HCT116 (cell line): ENCODE measurements around the gene ZNF48. TPM values are rescaled to one million over a fixed set of nuclear protein-coding genes. Genes with fewer than 3 reads are reported as not detected.
A peak's percentile ranks its signal among the peaks of the same experiment; 100 is the strongest.

Experiments
- ATAC-seq: fragments of 200-7000 bp; cut with Tn5 transposase; 2 replicates; pipeline ENCODE4 v1.9.1; 2020; ENCODE audit warnings: mild to moderate bottlenecking, moderate library complexity
- BruUV-seq: library from RNA; stranded (reverse); fragments of 400-500 nt; replicated peaks from 2 replicates; lab custom pipeline; 2021; lab: Mats Ljungman, UMichigan
- CTCF ChIA-PET: fragments of 300-600 bp; sonication (Branson Sonifier 250); formaldehyde crosslinking; loops from one replicate; lab custom pipeline; 2021; ENCODE audit warnings: antibody characterized with exemption; lab: Charles Lee
- POLR2A ChIA-PET: fragments of 300-600, 350-600 bp; sonication (Branson Sonifier 250); formaldehyde crosslinking; loops from one replicate; lab custom pipeline; 2021; ENCODE audit warnings: antibody characterized with exemption; lab: Charles Lee
- RAD21 ChIA-PET, 2 experiments: fragments of 300-600 bp; sonication (Branson Sonifier 250); formaldehyde crosslinking; loops; one replicate each; lab custom pipeline; 2023; ENCODE audit warnings: low total read pairs in 2 of 2; ENCODE audit not compliant: uncharacterized antibody in 2 of 2, unreplicated experiment in 2 of 2, low non-redundant PET in 1 of 2; lab: Charles Lee
- DNase-seq: peaks from one replicate; pipeline ENCODE4 v3.0.0-alpha.2; 2010; ENCODE audit warnings: low read depth, low spot score
- H2AFZ ChIP-seq: fragments of 200-600 bp; shearing (Covaris generic), sonication (generic); 2 replicates; pipeline ENCODE4 v1.6.1; 2017; ENCODE audit warnings: low read depth, mixed run types, mixed read lengths, antibody characterized with exemption, low read length; ENCODE audit not compliant: poor library complexity, severe bottlenecking
- H3K27ac ChIP-seq: 2 replicates; pipeline ENCODE4 v1.5.1; 2012; ENCODE audit warnings: low read depth, low read length
- H3K27me3 ChIP-seq: fragments of 200-600 bp; sonication (generic); 2 replicates; pipeline ENCODE4 v1.6.1; 2016; ENCODE audit warnings: mixed run types, low read length, mixed read lengths; ENCODE audit not compliant: insufficient read depth
- H3K36me3 ChIP-seq, 2 experiments: fragments of 200-500 bp in 1 of 2; fragments of 200-600 bp in 1 of 2; sonication (Bioruptor generic) in 1 of 2; sonication (generic) in 1 of 2; 2 replicates each; pipeline versions ENCODE4 v1.5.1 to v1.6.1; 2014 to 2016; ENCODE audit warnings: low read length in 2 of 2, inconsistent platforms in 1 of 2, mixed read lengths in 1 of 2, mixed run types in 1 of 2; ENCODE audit not compliant: insufficient read depth in 2 of 2, control insufficient read depth in 1 of 2
- H3K4me1 ChIP-seq, 2 experiments: fragments of 200-600 bp in 1 of 2; sonication (generic) in 1 of 2; 2 replicates each; pipeline versions ENCODE4 v1.5.1 to v1.6.1; 2012 to 2017; ENCODE audit warnings: low read length in 2 of 2, inconsistent platforms in 1 of 2, mild to moderate bottlenecking in 1 of 2, mixed read lengths in 1 of 2, mixed run types in 1 of 2, moderate library complexity in 1 of 2; ENCODE audit not compliant: insufficient read depth in 2 of 2, control insufficient read depth in 1 of 2
- H3K4me2 ChIP-seq: fragments of 200-600 bp; sonication (generic); 2 replicates; pipeline ENCODE4 v1.6.1; 2017; ENCODE audit warnings: mixed run types, low read length, mixed read lengths
- H3K4me3 ChIP-seq, 2 experiments: fragments of 200-600 bp in 1 of 2; sonication (generic) in 1 of 2; replicated peaks in 1 of 2; 2 replicates each; pipeline ENCODE4 v1.5.1; 2011 to 2016; ENCODE audit warnings: low read length in 2 of 2, control low read depth in 1 of 2, low read depth in 1 of 2, mild to moderate bottlenecking in 1 of 2, mixed read lengths in 1 of 2, mixed run types in 1 of 2
- H3K79me2 ChIP-seq: fragments of 200-600 bp; sonication (generic); 2 replicates; pipeline ENCODE4 v1.6.1; 2017; ENCODE audit warnings: mild to moderate bottlenecking, mixed run types, low read length, moderate library complexity, mixed read lengths; ENCODE audit not compliant: insufficient read depth
- H3K9ac ChIP-seq: fragments of 200-600 bp; sonication (generic); 2 replicates; pipeline ENCODE4 v1.6.1; 2016; ENCODE audit warnings: low read length, mixed read lengths
- H3K9me2 ChIP-seq: fragments of 200-600 bp; sonication (generic), shearing (Covaris generic); 2 replicates; pipeline ENCODE4 v1.6.1; 2017; ENCODE audit warnings: mixed run types, mild to moderate bottlenecking, moderate library complexity; ENCODE audit not compliant: insufficient read depth
- H3K9me3 ChIP-seq, 2 experiments: fragments of 200-500 bp in 1 of 2; fragments of 200-600 bp in 1 of 2; sonication (Bioruptor generic) in 1 of 2; sonication (generic) in 1 of 2; 2 replicates each; pipeline ENCODE4 v1.6.1; 2014 to 2017; ENCODE audit warnings: low read length in 2 of 2, mixed read lengths in 2 of 2, inconsistent platforms in 1 of 2, low read depth in 1 of 2, mild to moderate bottlenecking in 1 of 2, mixed run types in 1 of 2, moderate library complexity in 1 of 2; ENCODE audit not compliant: control insufficient read depth in 1 of 2, insufficient read depth in 1 of 2
- H4K20me1 ChIP-seq: fragments of 200-600 bp; sonication (generic), shearing (Covaris generic); 2 replicates; pipeline ENCODE4 v1.6.1; 2017; ENCODE audit warnings: mixed run types, mild to moderate bottlenecking, moderate library complexity; ENCODE audit not compliant: insufficient read depth
- CEBPB ChIP-seq: IDR thresholded peaks from 2 replicates; pipeline ENCODE4 v1.6.1; 2012; ENCODE audit warnings: low read depth
- EZH2 ChIP-seq: fragments of 200-600 bp; sonication (generic); IDR thresholded peaks from 2 replicates; pipeline ENCODE4 v1.6.1; 2017; ENCODE audit warnings: antibody characterized with exemption, mixed run types
- SIN3A ChIP-seq: IDR thresholded peaks from 2 replicates; pipeline ENCODE4 v1.6.1; 2012; ENCODE audit warnings: low read depth
- TCF7L2 ChIP-seq: IDR thresholded peaks from 2 replicates; pipeline ENCODE4 v1.7.0; 2011; ENCODE audit warnings: borderline replicate concordance, inconsistent platforms; ENCODE audit not compliant: insufficient read depth, insufficient read length; ENCODE audit errors: extremely low read depth
- ZBTB33 ChIP-seq: IDR thresholded peaks from 2 replicates; pipeline ENCODE4 v1.6.1; 2011; ENCODE audit warnings: mild to moderate bottlenecking, low read length, moderate library complexity; ENCODE audit not compliant: insufficient replicate concordance; ENCODE audit errors: extremely low read depth
- ZFX ChIP-seq: fragments of 450-650 bp; IDR thresholded peaks from 2 replicates; pipeline ENCODE4 v1.6.1; 2017
- intact Hi-C: fragments of 100-400 bp; cut with micrococcal nuclease; formaldehyde crosslinking; loops from 2 replicates; pipeline ENCODE4 v1.10.0; 2022
- total RNA-seq: library from RNA; stranded (reverse); gene quantifications from one replicate; pipeline ENCODE4 v1.2.1, GENCODE V29; 2021; ENCODE audit not compliant: unreplicated experiment

Gene ZNF48
- total RNA-seq, 1 experiment from 2014 or later: 17.9 TPM

GRCh38 chr16:30407804-30408534 lies 12.7 kb downstream of the ZNF48 start:
- Histone ChIP-seq H3K4me3 (peak overlapping the region; percentile 80 to 93), H4K20me1 (no peaks in the 10 kb centered on the region), H2AFZ (peak overlapping the region; percentile 5), H3K79me2 (peaks cover 35% of the 10 kb centered on the region), H3K9me2 (no peaks in the 10 kb centered on the region), H3K4me2 (peak overlapping the region; percentile 88), H3K9ac (peak overlapping the region; percentile 88), H3K9me3 (no peaks in the 10 kb centered on the region), H3K4me1 (peaks cover 18 to 28% of the 10 kb centered on the region in 2 experiments), H3K27me3 (no peaks in the 10 kb centered on the region), H3K27ac (peak overlapping the region; percentile 87), H3K36me3 (peaks cover 2 to 15% of the 10 kb centered on the region in 2 experiments; a peak in 1 of 4 replicates)
- TF ChIP-seq SIN3A: no peak
- TF ChIP-seq TCF7L2: no peak
- TF ChIP-seq ZBTB33: no peak
- TF ChIP-seq CEBPB: no peak
- TF ChIP-seq ZFX: peak; percentile 27; the same call in 1 of the 2 replicates
- no peak for TF ChIP-seq EZH2
- DNase-seq (no peak), ATAC-seq (peak; percentile 42)
- intact Hi-C loops: loop anchor here (2.0 to 5.0 kb wide), 2 partner anchors 37 to 316 kb away; partner anchors contain the start of genes TBC1D10B and TBX6
- RAD21 ChIA-PET: interaction anchor here (0.6 to 1.0 kb wide), 6 partner anchors 10 to 96 kb away, joined by 3 to 6 read pairs (median 4); no protein-coding TSS in a partner anchor
- POLR2A ChIA-PET: interaction anchor here (1.3 to 2.7 kb wide), 5 partner anchors 10 to 72 kb away, joined by 3 to 10 read pairs (median 9); partner anchors contain the start of genes TBC1D10B and ZNF48
- no TSS peak for BruUV-seq
- CTCF ChIA-PET: interaction anchor here (0.9 to 2.1 kb wide), 8 partner anchors 10 to 316 kb away, joined by 3 to 34 read pairs (median 4); partner anchors contain the start of genes DCTPP1, PRR14, TBX6 and ZNF48
